DMS153 (cell line): Measurements from ENCODE around the gene GSK3B.
"Not testable (repeated sequence)": the region's sequence is repeated elsewhere in the genome, so short reads cannot be mapped to it uniquely, and the experiment has no call there.

Source experiments
- DNase-seq: peaks from one replicate; lab custom pipeline; 2025; lab: John Stamatoyannopoulos, UW

GSK3B gene

GRCh38 chr3:119937229-119937628 lies 157.0 kb downstream of the GSK3B start:
- DNase-seq, result no peak

- no peak for DNase-seq
These were observed 160.0 kb downstream of the GSK3B start for GRCh38 chr3:119934249-119934648.

- no peak for DNase-seq
These were observed 161.0 kb downstream of the GSK3B start for GRCh38 chr3:119933207-119933606.

- no peak for DNase-seq
These were observed 164.0 kb downstream of the GSK3B start for GRCh38 chr3:119930286-119930685.

GRCh38 chr3:119927190-119927589 lies 167.1 kb downstream of the GSK3B start:
- no peak for DNase-seq

- DNase-seq, result no peak
These were observed 169.8 kb downstream of the GSK3B start for GRCh38 chr3:119924111-119925094.

- DNase-seq, result no peak
These were observed 175.0 kb downstream of the GSK3B start for GRCh38 chr3:119918992-119919933.

- DNase-seq, result no peak
These were observed 181.2 kb downstream of the GSK3B start for GRCh38 chr3:119913021-119913420.

GRCh38 chr3:119912220-119912619 lies 182.0 kb downstream of the GSK3B start:
- no peak for DNase-seq

- no peak for DNase-seq
These were observed 182.5 kb downstream of the GSK3B start for GRCh38 chr3:119911748-119912147.

GRCh38 chr3:119902061-119902460 lies 192.2 kb downstream of the GSK3B start:
- no peak for DNase-seq

- DNase-seq, result no peak
These were observed 193.1 kb downstream of the GSK3B start for GRCh38 chr3:119901148-119901547.

GRCh38 chr3:119899192-119899511 lies 195.1 kb downstream of the GSK3B start:
- DNase-seq, result no peak

- DNase-seq, result no peak
These were observed 195.6 kb downstream of the GSK3B start for GRCh38 chr3:119898478-119899191.

- DNase-seq, result no peak
These were observed 200.1 kb downstream of the GSK3B start for GRCh38 chr3:119894195-119894594.

GRCh38 chr3:119893769-119894168 lies 200.5 kb downstream of the GSK3B start:
- no peak for DNase-seq

GRCh38 chr3:119891944-119892721 lies 202.1 kb downstream of the GSK3B start:
- DNase-seq, result no peak

- DNase-seq, result not testable (repeated sequence)
These were observed 205.6 kb downstream of the GSK3B start for GRCh38 chr3:119888681-119889080.

GRCh38 chr3:119885746-119886530 lies 208.3 kb downstream of the GSK3B start:
- DNase-seq, result no peak

- DNase-seq, result no peak
These were observed 210.1 kb downstream of the GSK3B start for GRCh38 chr3:119884161-119884557.
